Measurements from ENCODE around the gene PIK3R1.
A peak's percentile ranks its signal among the peaks of the same experiment; 100 is the strongest.
"Not testable (repeated sequence)": the region's sequence is repeated elsewhere in the genome, so short reads cannot be mapped to it uniquely, and the experiment has no call there.

PIK3R1 gene

DNA sequence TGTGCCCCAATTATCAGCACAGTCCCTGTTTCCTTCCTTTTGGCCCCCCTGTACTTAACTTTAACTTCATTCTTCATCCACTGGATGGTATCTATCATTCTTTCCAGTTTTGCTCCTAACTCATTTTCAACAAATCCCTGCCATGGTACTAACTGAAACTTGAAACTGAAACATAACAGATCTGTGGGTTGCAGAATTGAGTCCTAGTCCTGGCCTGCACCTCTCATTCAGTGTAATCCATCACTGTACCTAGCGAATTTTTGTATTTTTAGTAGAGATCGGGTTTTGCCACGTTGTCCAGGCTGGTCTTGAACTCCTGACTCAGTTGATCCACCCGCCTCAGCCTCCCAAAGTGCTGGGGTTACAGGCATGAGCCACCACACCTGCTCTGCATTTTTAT lies 15.3 kb upstream of the PIK3R1 start:
- in situ Hi-C loops (cut with MboI; ENCODE audit: low pct_unique_long_range_greater_than_20kb, low sequenced_read_pairs, unreplicated experiment): no loop called here
- TF ChIP-seq, protein P1, sequence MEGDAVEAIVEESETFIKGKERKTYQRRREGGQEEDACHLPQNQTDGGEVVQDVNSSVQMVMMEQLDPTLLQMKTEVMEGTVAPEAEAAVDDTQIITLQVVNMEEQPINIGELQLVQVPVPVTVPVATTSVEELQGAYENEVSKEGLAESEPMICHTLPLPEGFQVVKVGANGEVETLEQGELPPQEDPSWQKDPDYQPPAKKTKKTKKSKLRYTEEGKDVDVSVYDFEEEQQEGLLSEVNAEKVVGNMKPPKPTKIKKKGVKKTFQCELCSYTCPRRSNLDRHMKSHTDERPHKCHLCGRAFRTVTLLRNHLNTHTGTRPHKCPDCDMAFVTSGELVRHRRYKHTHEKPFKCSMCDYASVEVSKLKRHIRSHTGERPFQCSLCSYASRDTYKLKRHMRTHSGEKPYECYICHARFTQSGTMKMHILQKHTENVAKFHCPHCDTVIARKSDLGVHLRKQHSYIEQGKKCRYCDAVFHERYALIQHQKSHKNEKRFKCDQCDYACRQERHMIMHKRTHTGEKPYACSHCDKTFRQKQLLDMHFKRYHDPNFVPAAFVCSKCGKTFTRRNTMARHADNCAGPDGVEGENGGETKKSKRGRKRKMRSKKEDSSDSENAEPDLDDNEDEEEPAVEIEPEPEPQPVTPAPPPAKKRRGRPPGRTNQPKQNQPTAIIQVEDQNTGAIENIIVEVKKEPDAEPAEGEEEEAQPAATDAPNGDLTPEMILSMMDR (IDR thresholded peaks at IDR 0.05; ENCODE audit: extremely low read depth, insufficient read depth, missing control alignments): no peak
- no peak for DNase-seq (ENCODE audit: low spot score)

- DNase-seq (ENCODE audit: low spot score); in situ Hi-C loops (cut with MboI; ENCODE audit: low pct_unique_long_range_greater_than_20kb, low sequenced_read_pairs, unreplicated experiment): not testable (repeated sequence)
These were observed 4.9 kb upstream of the PIK3R1 start for GRCh38 chr5:68210654-68211053.

- DNase-seq (ENCODE audit: low spot score): peak; percentile 80
- TF ChIP-seq, protein P1 (IDR thresholded peaks at IDR 0.05; ENCODE audit: extremely low read depth, insufficient read depth, missing control alignments): no peak
- in situ Hi-C loops (cut with MboI; ENCODE audit: low pct_unique_long_range_greater_than_20kb, low sequenced_read_pairs, unreplicated experiment): no loop called here
These were observed 911 bp upstream of the PIK3R1 start for GRCh38 chr5:68214482-68215207.

DNA sequence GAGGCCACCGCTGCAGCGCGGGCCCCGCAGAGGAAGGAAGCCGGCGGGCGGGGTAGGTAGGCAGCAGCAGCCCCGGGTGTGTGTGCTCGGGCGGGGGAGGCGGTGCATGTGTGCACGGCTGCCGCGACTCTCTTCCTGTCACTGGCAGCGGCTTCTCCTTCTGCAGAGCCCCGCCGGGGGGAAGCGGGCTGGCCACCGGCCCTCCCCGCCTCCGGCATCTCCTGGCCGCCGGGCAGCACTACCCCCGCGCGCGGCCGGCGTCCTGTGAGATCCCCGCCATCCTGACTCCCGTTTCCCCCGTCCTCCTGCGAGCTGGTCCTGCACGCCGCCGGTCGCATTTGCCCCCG lies 315 bp downstream of the PIK3R1 start:
- peak; percentile 85 for DNase-seq (ENCODE audit: low spot score)
- in situ Hi-C loops (cut with MboI; ENCODE audit: low pct_unique_long_range_greater_than_20kb, low sequenced_read_pairs, unreplicated experiment): no loop called here
- TF ChIP-seq, protein P1 (IDR thresholded peaks at IDR 0.05; ENCODE audit: extremely low read depth, insufficient read depth, missing control alignments): no peak

DNA sequence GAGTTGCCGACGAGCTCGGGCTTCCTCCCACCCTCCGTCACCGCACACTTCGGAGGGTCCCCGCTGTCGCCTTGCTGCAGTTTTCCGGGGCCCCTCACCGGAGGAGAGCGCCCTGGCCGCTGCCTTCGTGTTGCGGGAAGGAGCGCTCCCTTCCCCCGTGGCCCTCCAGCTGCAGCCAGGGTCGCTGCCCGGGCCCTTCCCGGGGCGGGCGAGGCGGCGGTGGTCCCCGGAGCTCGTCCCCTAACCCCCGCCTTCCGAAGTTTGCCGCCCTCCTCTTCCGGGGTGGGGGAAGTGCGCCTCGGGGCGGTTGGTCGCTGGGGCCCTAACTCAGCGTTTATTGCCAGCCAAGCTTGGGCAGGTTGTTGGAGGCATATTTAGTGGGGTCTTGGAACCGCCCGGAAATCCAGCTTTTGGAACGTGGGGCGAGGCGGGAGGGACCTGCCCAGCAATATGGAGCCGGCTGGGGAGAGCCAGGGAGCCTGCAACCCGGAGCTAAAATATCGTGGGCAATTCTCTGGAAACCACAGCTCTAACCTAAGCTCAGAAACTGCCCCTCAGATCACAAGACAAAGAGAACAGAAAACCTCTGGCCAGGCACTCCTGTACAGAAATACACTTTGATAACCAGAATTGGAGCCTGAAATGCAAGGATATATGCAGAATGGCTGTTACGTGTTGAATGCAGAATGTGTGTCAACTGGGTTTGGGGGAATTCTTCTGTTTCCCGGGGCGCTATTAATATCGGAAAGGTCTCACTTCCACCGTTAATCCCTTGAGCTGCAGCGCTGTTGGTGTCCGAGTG lies 890 bp downstream of the PIK3R1 start:
- peak; percentile 80 for DNase-seq (ENCODE audit: low spot score)
- in situ Hi-C loops (cut with MboI; ENCODE audit: low pct_unique_long_range_greater_than_20kb, low sequenced_read_pairs, unreplicated experiment): no loop called here
- TF ChIP-seq, protein P1 (IDR thresholded peaks at IDR 0.05; ENCODE audit: extremely low read depth, insufficient read depth, missing control alignments): peak; percentile 27

- in situ Hi-C loops (cut with MboI; ENCODE audit: low pct_unique_long_range_greater_than_20kb, low sequenced_read_pairs, unreplicated experiment): no loop called here
- peak; percentile 60 for DNase-seq (ENCODE audit: low spot score)
- TF ChIP-seq, protein P1 (IDR thresholded peaks at IDR 0.05; ENCODE audit: extremely low read depth, insufficient read depth, missing control alignments): no peak
These were observed 1.4 kb downstream of the PIK3R1 start for GRCh38 chr5:68217047-68217355.

DNA sequence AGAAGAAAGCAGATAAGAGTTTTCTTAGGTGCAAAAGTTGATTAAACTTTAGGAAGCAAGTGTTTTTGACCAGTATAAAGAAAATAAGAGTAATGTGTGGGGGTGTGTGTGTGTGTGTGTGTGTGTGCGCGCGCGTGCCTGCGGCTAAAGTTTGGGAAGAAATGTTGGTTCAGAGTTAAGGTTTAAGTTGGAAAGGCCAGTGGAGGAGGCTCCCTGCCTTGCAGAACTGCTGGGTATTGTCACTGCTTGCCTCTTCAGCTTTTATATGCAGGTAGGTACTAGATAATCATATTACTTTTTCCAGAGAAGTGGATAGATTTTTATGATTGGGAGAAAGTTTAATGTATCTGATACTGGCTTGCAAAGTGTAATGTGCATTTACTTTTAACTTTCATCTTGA lies 2.0 kb downstream of the PIK3R1 start:
- DNase-seq (ENCODE audit: low spot score): no peak
- in situ Hi-C loops (cut with MboI; ENCODE audit: low pct_unique_long_range_greater_than_20kb, low sequenced_read_pairs, unreplicated experiment): no loop called here
- TF ChIP-seq, protein P1 (IDR thresholded peaks at IDR 0.05; ENCODE audit: extremely low read depth, insufficient read depth, missing control alignments): no peak
